Vagina (tissue), 2 donors: Measurements from ENCODE around the gene CMIP.

ENCODE experiments used
- CTCF ChIP-seq, 3 experiments: fragments of 450-650 bp in 2 of 3; fragments of 200-600 bp in 1 of 3; sonication (generic) in 1 of 3; IDR thresholded peaks; one replicate each; pipeline ENCODE4 v1.5.1; 2017 to 2019; ENCODE audit warnings: antibody characterized with exemption in 3 of 3, mild to moderate bottlenecking in 2 of 3, moderate library complexity in 2 of 3
- POLR2A ChIP-seq, 2 donors: fragments of 450-650 bp; IDR thresholded peaks; one replicate each; pipeline ENCODE4 v1.6.1; 2017; ENCODE audit warnings: antibody characterized with exemption in 2 of 2, mild to moderate bottlenecking in 2 of 2, moderate library complexity in 2 of 2
- POLR2AphosphoS5 ChIP-seq, 2 donors: sonication (generic); formaldehyde crosslinking; IDR thresholded peaks; one replicate each; pipeline ENCODE4 v1.9.0; 2017; ENCODE audit warnings: antibody characterized with exemption in 2 of 2, mild to moderate bottlenecking in 2 of 2, low read depth in 1 of 2; ENCODE audit not compliant: insufficient read depth in 1 of 2

GRCh38 chr16:81693744-81694303 is 249.2 kb downstream of the CMIP start:
- TF ChIP-seq CTCF (IDR thresholded peaks at IDR 0.05) = no peak
- no peak for TF ChIP-seq POLR2A (IDR thresholded peaks at IDR 0.05)
- no peak for TF ChIP-seq POLR2AphosphoS5 (IDR thresholded peaks at IDR 0.05; ENCODE audit: insufficient read depth in 1 of 2, low read depth in 1 of 2)
